ENCODE measurements around the gene OR10R2.
A peak's percentile ranks its signal among the peaks of the same experiment; 100 is the strongest.
"Not testable (repeated sequence)": the region's sequence is repeated elsewhere in the genome, so short reads cannot be mapped to it uniquely, and the experiment has no call there.

Gene OR10R2

GRCh38 chr1:158471920-158472319 is at the start of gene OR10R2:
TSS of gene OR10R2 (plus strand) at chr1:158472220. CDS start at chr1:158472326, 106 bp downstream.
- no peak for DNase-seq (ENCODE audit: low read depth, low spot score)

GRCh38 chr1:158425027-158425426 is 47.0 kb upstream of the OR10R2 start:
- DNase-seq (ENCODE audit: low read depth, low spot score) = no peak

GRCh38 chr1:158426137-158426536 is 45.9 kb upstream of the OR10R2 start, which contains the start of gene OR10K2:
TSS of gene OR10K2 (minus strand) at chr1:158426237. CDS start at chr1:158420866, 5,371 bp downstream.
- no peak for DNase-seq (ENCODE audit: low read depth, low spot score)

GRCh38 chr1:158430163-158430562 is 41.9 kb upstream of the OR10R2 start:
- DNase-seq (ENCODE audit: low read depth, low spot score) = not testable (repeated sequence)

GRCh38 chr1:158434741-158435140 is 37.3 kb upstream of the OR10R2 start:
- no peak for DNase-seq (ENCODE audit: low read depth, low spot score)

- no peak for DNase-seq (ENCODE audit: low read depth, low spot score)
Observed at GRCh38 chr1:158445376-158445775, 26.6 kb upstream of the OR10R2 start.

- DNase-seq (ENCODE audit: low read depth, low spot score) = no peak
Observed at GRCh38 chr1:158454537-158454936, 17.5 kb upstream of the OR10R2 start.

GRCh38 chr1:158457246-158457645 is 14.8 kb upstream of the OR10R2 start:
- no peak for DNase-seq (ENCODE audit: low read depth, low spot score)

GRCh38 chr1:158458263-158458662 is 13.8 kb upstream of the OR10R2 start:
- DNase-seq (ENCODE audit: low read depth, low spot score) = peak; percentile 6

- DNase-seq (ENCODE audit: low read depth, low spot score) = no peak
Observed at GRCh38 chr1:158461534-158461933, 10.5 kb upstream of the OR10R2 start, which contains the start of gene OR10K1. TSS of gene OR10K1 (plus strand) at chr1:158461834. CDS start at chr1:158465562, 3,728 bp downstream.

- no peak for DNase-seq (ENCODE audit: low read depth, low spot score)
Observed at GRCh38 chr1:158485455-158485854, 13.4 kb downstream of the OR10R2 start.

GRCh38 chr1:158491316-158491715 is 19.3 kb downstream of the OR10R2 start:
- no peak for DNase-seq (ENCODE audit: low read depth, low spot score)

GRCh38 chr1:158493054-158493453 is 21.0 kb downstream of the OR10R2 start:
- DNase-seq (ENCODE audit: low read depth, low spot score) = no peak

GRCh38 chr1:158494796-158495195 is 22.8 kb downstream of the OR10R2 start:
- no peak for DNase-seq (ENCODE audit: low read depth, low spot score)

- DNase-seq (ENCODE audit: low read depth, low spot score) = no peak
Observed at GRCh38 chr1:158496374-158496773, 24.4 kb downstream of the OR10R2 start.

- peak; percentile 2 for DNase-seq (ENCODE audit: low read depth, low spot score)
Observed at GRCh38 chr1:158506369-158506987, 34.5 kb downstream of the OR10R2 start.

- no peak for DNase-seq (ENCODE audit: low read depth, low spot score)
Observed at GRCh38 chr1:158507511-158507910, 35.5 kb downstream of the OR10R2 start.

- DNase-seq (ENCODE audit: low read depth, low spot score) = peak; percentile 0
Observed at GRCh38 chr1:158509471-158510156, 37.6 kb downstream of the OR10R2 start.

- no peak for DNase-seq (ENCODE audit: low read depth, low spot score)
Observed at GRCh38 chr1:158516966-158517365, 44.9 kb downstream of the OR10R2 start.

GRCh38 chr1:158520021-158520420 is 48.0 kb downstream of the OR10R2 start:
- no peak for DNase-seq (ENCODE audit: low read depth, low spot score)

GRCh38 chr1:158520955-158521665 is 49.1 kb downstream of the OR10R2 start:
- DNase-seq (ENCODE audit: low read depth, low spot score) = no peak

GRCh38 chr1:158521666-158522058 is 49.6 kb downstream of the OR10R2 start:
- no peak for DNase-seq (ENCODE audit: low read depth, low spot score)

Data from astrocyte of the hippocampus (primary cell).